Hippocampal formation (tissue), 2 donors: ENCODE measurements around the gene NCAPG2.
A peak's percentile ranks its signal among the peaks of the same experiment; 100 is the strongest.
"Not testable (repeated sequence)": the region's sequence is repeated elsewhere in the genome, so short reads cannot be mapped to it uniquely, and the experiment has no call there.

Source experiments
- DNase-seq, 2 donors: peaks; one replicate each; lab custom pipeline; 2025; lab: John Stamatoyannopoulos, UW

NCAPG2 gene

GRCh38 chr7:158706273-158706704, 1.7 kb upstream of the NCAPG2 start:
- no peak for DNase-seq

GRCh38 chr7:158705234-158705850, 738 bp upstream of the NCAPG2 start:
- DNase-seq = peak in 1 of 2 donors; percentile 48

GRCh38 chr7:158703679-158704523, 703 bp downstream of the NCAPG2 start:
- DNase-seq = not testable (repeated sequence)

GRCh38 chr7:158702944-158703343, 1.7 kb downstream of the NCAPG2 start:
- no peak for DNase-seq

- no peak for DNase-seq
Observed at GRCh38 chr7:158702196-158702595, 2.4 kb downstream of the NCAPG2 start.

GRCh38 chr7:158700008-158700407, 4.6 kb downstream of the NCAPG2 start:
- no peak for DNase-seq

- DNase-seq = no peak
Observed at GRCh38 chr7:158699341-158699740, 5.3 kb downstream of the NCAPG2 start.

GRCh38 chr7:158698657-158699195, 5.9 kb downstream of the NCAPG2 start:
- no peak for DNase-seq

GRCh38 chr7:158697597-158697996, 7.0 kb downstream of the NCAPG2 start:
- DNase-seq = not testable (repeated sequence)

- DNase-seq = peak; percentile 46 to 72
Observed at GRCh38 chr7:158695726-158696452, 8.7 kb downstream of the NCAPG2 start.

- DNase-seq = no peak
Observed at GRCh38 chr7:158695056-158695455, 9.5 kb downstream of the NCAPG2 start.

- DNase-seq = no peak
Observed at GRCh38 chr7:158694650-158695049, 10.0 kb downstream of the NCAPG2 start.

- no peak for DNase-seq
Observed at GRCh38 chr7:158689488-158689887, 15.1 kb downstream of the NCAPG2 start.

GRCh38 chr7:158687406-158687805, 17.2 kb downstream of the NCAPG2 start:
- DNase-seq = no peak

GRCh38 chr7:158685693-158686092, 18.9 kb downstream of the NCAPG2 start:
- no peak for DNase-seq

GRCh38 chr7:158684329-158684728, 20.3 kb downstream of the NCAPG2 start:
- no peak for DNase-seq

- no peak for DNase-seq
Observed at GRCh38 chr7:158683541-158683940, 21.1 kb downstream of the NCAPG2 start.

GRCh38 chr7:158682456-158682855, 22.1 kb downstream of the NCAPG2 start:
- DNase-seq = no peak

- no peak for DNase-seq
Observed at GRCh38 chr7:158680754-158681153, 23.9 kb downstream of the NCAPG2 start.

- DNase-seq = no peak
Observed at GRCh38 chr7:158676906-158677305, 27.7 kb downstream of the NCAPG2 start.

- DNase-seq = no peak
Observed at GRCh38 chr7:158676171-158676840, 28.3 kb downstream of the NCAPG2 start.

- DNase-seq = no peak
Observed at GRCh38 chr7:158672975-158673374, 31.6 kb downstream of the NCAPG2 start.
